Left colon (tissue), 2 donors: Measurements from ENCODE around the gene TULP4. TPM values are rescaled to one million over a fixed set of nuclear protein-coding genes. Genes with fewer than 3 reads are reported as not detected.
"Not testable (repeated sequence)": the region's sequence is repeated elsewhere in the genome, so short reads cannot be mapped to it uniquely, and the experiment has no call there.

Source experiments
- ATAC-seq: fragments of 200-7000 bp; cut with Tn5 transposase; one replicate; pipeline ENCODE4 v1.9.1; 2020; ENCODE audit warnings: mild to moderate bottlenecking, moderate library complexity
- DNase-seq, 2 donors: peaks; one replicate each; pipeline ENCODE4 v3.0.0-alpha.2; 2020
- intact Hi-C, 2 donors: fragments of 100-400 bp; cut with DNase I in 1 of 2; cut with micrococcal nuclease in 1 of 2; formaldehyde crosslinking; loops; one replicate each; pipeline versions ENCODE4 v1.11.2 to v1.14.0; 2022; cut with DNase I, micrococcal nuclease
- total RNA-seq, 2 donors: library from RNA; stranded (reverse); fragmentation: NEBNext Ultra II Directional; extraction: Animal tissue kit (Norgen Biotek cat#: 25700); gene quantifications; one replicate each; pipeline ENCODE4 v1.2.1, GENCODE V29; 2021
- donor health status: DM: no; HTN: no; CAD: no.
- donor health status: DM: yes; HTN: yes; CAD: no.

Gene TULP4
- total RNA-seq, 2 donors from 2014 or later: 69.2 to 77.5 TPM

- ATAC-seq: no peak
- intact Hi-C loops: no loop called here
Observed at GRCh38 chr6:158377860-158378259, 65.6 kb downstream of the TULP4 start.

GRCh38 chr6:158379336-158379735, 67.1 kb downstream of the TULP4 start:
- no peak for ATAC-seq
- DNase-seq: no peak
- intact Hi-C loops: no loop called here

More at GRCh38 chr6:158377860-158378259, 65.6 kb downstream of the TULP4 start:
- no peak for DNase-seq

- ATAC-seq: no peak
- intact Hi-C loops: no loop called here
- no peak for DNase-seq
Observed at GRCh38 chr6:158381214-158381613, 68.9 kb downstream of the TULP4 start.

- DNase-seq (no peak), ATAC-seq (no peak)
- intact Hi-C loops: no loop called here
Observed at GRCh38 chr6:158382491-158382890, 70.2 kb downstream of the TULP4 start.

- ATAC-seq (no peak), DNase-seq (no peak)
- intact Hi-C loops: no loop called here
Observed at GRCh38 chr6:158383057-158383456, 70.8 kb downstream of the TULP4 start.

- DNase-seq: no peak
- intact Hi-C loops: no loop called here
- no peak for ATAC-seq
Observed at GRCh38 chr6:158383542-158383941, 71.3 kb downstream of the TULP4 start.

- DNase-seq (no peak), ATAC-seq (no peak)
- intact Hi-C loops: no loop called here
Observed at GRCh38 chr6:158384671-158385110, 72.4 kb downstream of the TULP4 start.

- intact Hi-C loops: no loop called here
- ATAC-seq (no peak), DNase-seq (no peak)
Observed at GRCh38 chr6:158387036-158387435, 74.8 kb downstream of the TULP4 start.

- intact Hi-C loops: no loop called here
- ATAC-seq: no peak
- DNase-seq: no peak
Observed at GRCh38 chr6:158387578-158387977, 75.3 kb downstream of the TULP4 start.

GRCh38 chr6:158388727-158389126, 76.5 kb downstream of the TULP4 start:
- DNase-seq (no peak), ATAC-seq (no peak)
- intact Hi-C loops: no loop called here

GRCh38 chr6:158389193-158389919, 77.1 kb downstream of the TULP4 start:
- intact Hi-C loops: no loop called here
- no peak for ATAC-seq
- DNase-seq: no peak

- intact Hi-C loops: no loop called here
- ATAC-seq (no peak), DNase-seq (no peak)
Observed at GRCh38 chr6:158391276-158391675, 79.0 kb downstream of the TULP4 start.

GRCh38 chr6:158391977-158392376, 79.7 kb downstream of the TULP4 start:
- intact Hi-C loops, DNase-seq, ATAC-seq: not testable (repeated sequence)

- ATAC-seq: no peak
- intact Hi-C loops: no loop called here
- DNase-seq: no peak
Observed at GRCh38 chr6:158396136-158396535, 83.9 kb downstream of the TULP4 start.

GRCh38 chr6:158397578-158397977, 85.3 kb downstream of the TULP4 start:
- ATAC-seq: no peak
- intact Hi-C loops: no loop called here
- DNase-seq: no peak

GRCh38 chr6:158398252-158399024, 86.2 kb downstream of the TULP4 start:
- DNase-seq: no peak
- intact Hi-C loops: no loop called here
- ATAC-seq: no peak

- DNase-seq (no peak), ATAC-seq (no peak)
- intact Hi-C loops: no loop called here
Observed at GRCh38 chr6:158399040-158399700, 86.9 kb downstream of the TULP4 start.

GRCh38 chr6:158402184-158402583, 89.9 kb downstream of the TULP4 start:
- intact Hi-C loops: no loop called here
- no peak for DNase-seq
- ATAC-seq: no peak

- DNase-seq, intact Hi-C loops, ATAC-seq: not testable (repeated sequence)
Observed at GRCh38 chr6:158405321-158405831, 93.1 kb downstream of the TULP4 start.

GRCh38 chr6:158405933-158406332, 93.7 kb downstream of the TULP4 start:
- intact Hi-C loops: no loop called here
- no peak for DNase-seq
- no peak for ATAC-seq
